K562 (cell line): ENCODE results near the gene HBG1. TPM values are rescaled to one million over a fixed set of nuclear protein-coding genes. Genes with fewer than 3 reads are reported as not detected.
A peak's percentile ranks its signal among the peaks of the same experiment; 100 is the strongest.

Source experiments
- ATAC-seq: fragments of 200-7000 bp; cut with Tn5 transposase; 3 replicates; pipeline ENCODE4 v1.9.1; 2020; ENCODE audit warnings: moderate library complexity
- BruUV-seq: library from RNA; stranded (reverse); fragments of 400-500 nt; replicated peaks from 2 replicates; lab custom pipeline; 2021; lab: Mats Ljungman, UMichigan
- CTCF ChIA-PET: fragments of 300-600 bp; formaldehyde crosslinking; extraction: SDS; loops from one replicate; lab custom pipeline; 2021; ENCODE audit warnings: low intra/inter-chr PET ratio; lab: Yijun Ruan, JAX
- POLR2A ChIA-PET: fragments of 300-600, 350-650 bp; sonication (Branson Sonifier 250); formaldehyde crosslinking; extraction: SDS; loops from one replicate; lab custom pipeline; 2021; ENCODE audit warnings: antibody characterized with exemption, inconsistent platforms; lab: Yijun Ruan, JAX
- DNase-seq, 4 experiments: peaks; one replicate each; pipeline versions ENCODE4 v3.0.0 to v3.0.0-alpha.2; 2011 to 2018; ENCODE audit warnings: low spot score in 3 of 4, mixed read lengths in 3 of 4; ENCODE audit errors: extremely low read depth in 1 of 4
- FAIRE-seq: peaks from 2 replicates; lab custom pipeline; 2011; peaks lifted over from hg19 to GRCh38; lab: Jason Lieb, UNC
- H2AFZ ChIP-seq: 2 replicates; pipeline ENCODE4 v1.6.0; 2011; ENCODE audit warnings: low read depth, low read length, control low read depth, inconsistent platforms
- H3K27ac ChIP-seq: fragments of 200-600 bp; 3 replicates; pipeline ENCODE4 v1.8.0; 2011; ENCODE audit warnings: low read depth, mild to moderate bottlenecking, control low read depth, inconsistent platforms, low read length, moderate library complexity, mixed read lengths; ENCODE audit errors: extremely low read depth
- H3K27me3 ChIP-seq, 2 experiments: fragments of 300-600 bp in 1 of 2; 2 replicates in 1 of 2; 3 replicates in 1 of 2; pipeline versions ENCODE4 v1.6.0 to v1.8.0; 2011; ENCODE audit warnings: inconsistent platforms in 2 of 2, low read length in 2 of 2, mild to moderate bottlenecking in 1 of 2, mixed read lengths in 1 of 2, moderate library complexity in 1 of 2; ENCODE audit not compliant: control insufficient read depth in 2 of 2, insufficient read depth in 2 of 2
- H3K36me3 ChIP-seq: fragments of 300-600 bp; 3 replicates; pipeline ENCODE4 v1.8.0; 2011; ENCODE audit warnings: mild to moderate bottlenecking, low read length, inconsistent platforms; ENCODE audit not compliant: control insufficient read depth, insufficient read depth
- H3K4me1 ChIP-seq, 2 experiments: fragments of 200-600 bp in 1 of 2; replicated peaks in 1 of 2; 2 replicates in 1 of 2; 3 replicates in 1 of 2; pipeline versions ENCODE4 v1.5.1 to v1.8.0; 2011; ENCODE audit warnings: inconsistent platforms in 2 of 2, low read length in 2 of 2, mild to moderate bottlenecking in 1 of 2, mixed read lengths in 1 of 2, moderate library complexity in 1 of 2; ENCODE audit not compliant: control insufficient read depth in 2 of 2, insufficient read depth in 2 of 2
- H3K4me2 ChIP-seq: 2 replicates; pipeline ENCODE4 v1.6.1; 2011; ENCODE audit warnings: low read length, control low read depth, inconsistent platforms, mixed read lengths; ENCODE audit not compliant: insufficient read depth
- H3K4me3 ChIP-seq: fragments of 200-600 bp; sonication (generic), shearing (Covaris generic); 2 replicates; pipeline ENCODE4 v1.5.1; 2016; ENCODE audit warnings: control low read depth, inconsistent platforms
- H3K79me2 ChIP-seq: fragments of 200-600 bp; 3 replicates; pipeline ENCODE4 v1.8.0; 2011; ENCODE audit warnings: low read length, inconsistent platforms; ENCODE audit not compliant: control insufficient read depth, insufficient read depth
- H3K9ac ChIP-seq, 2 experiments: 2 replicates each; pipeline versions ENCODE4 v1.6.0 to v1.6.1; 2011; ENCODE audit warnings: low read depth in 2 of 2, low read length in 2 of 2, control low read depth in 1 of 2, inconsistent platforms in 1 of 2, mild to moderate bottlenecking in 1 of 2, mixed read lengths in 1 of 2; ENCODE audit not compliant: insufficient read depth in 1 of 2
- H3K9me1 ChIP-seq: one replicate; pipeline ENCODE4 v1.6.0; 2011; ENCODE audit warnings: inconsistent platforms, mild to moderate bottlenecking, low read length, moderate library complexity; ENCODE audit not compliant: control insufficient read depth, insufficient read depth
- H3K9me3 ChIP-seq: replicated peaks from 2 replicates; pipeline ENCODE4 v1.5.1; 2011; ENCODE audit warnings: low read depth, low read length, inconsistent platforms; ENCODE audit not compliant: control insufficient read depth, insufficient read depth
- H4K20me1 ChIP-seq: replicated peaks from 2 replicates; pipeline ENCODE4 v1.6.1; 2011; ENCODE audit warnings: low read length, inconsistent platforms, mixed read lengths; ENCODE audit not compliant: control insufficient read depth, insufficient read depth
- C11orf30 ChIP-seq: fragments of 450-650 bp; IDR thresholded peaks from 2 replicates; pipeline ENCODE4 v1.6.1; 2016; ENCODE audit warnings: low read depth, mild to moderate bottlenecking
- CBFA2T2 ChIP-seq: fragments of 450-650 bp; conservative IDR thresholded peaks from 2 replicates; pipeline ENCODE4 v1.6.1; 2017; ENCODE audit warnings: mild to moderate bottlenecking
- ETV6 ChIP-seq, 3 experiments: fragments of 150-350 bp in 1 of 3; sonication (generic) in 1 of 3; formaldehyde crosslinking in 1 of 3; IDR thresholded peaks; 2 replicates each; pipeline versions ENCODE4 v1.6.1 to v1.8.0; 2014 to 2022; ENCODE audit warnings: borderline replicate concordance in 2 of 3, low read depth in 2 of 3, antibody characterized with exemption in 1 of 3, low read length in 1 of 3, mild to moderate bottlenecking in 1 of 3, missing genetic modification reagents in 1 of 3
- JUNB ChIP-seq: fragments of 450-650 bp; formaldehyde crosslinking; conservative IDR thresholded peaks from 2 replicates; pipeline ENCODE4 v1.4.0; 2020; ENCODE audit warnings: mild to moderate bottlenecking
- PCBP2 ChIP-seq: fragments of 200-400 bp; formaldehyde crosslinking; IDR thresholded peaks from 2 replicates; pipeline ENCODE4 v1.6.1; 2018; ENCODE audit warnings: low read length, low read depth, mild to moderate bottlenecking, moderate library complexity; ENCODE audit not compliant: poor library complexity, severe bottlenecking
- PHF8 ChIP-seq: fragments of 200-600 bp; sonication (generic); IDR thresholded peaks from 2 replicates; pipeline ENCODE4 v1.6.1; 2012; ENCODE audit warnings: mixed run types, mild to moderate bottlenecking, inconsistent platforms, low read length, moderate library complexity, borderline replicate concordance
- POLR2G ChIP-seq: fragments of 200-400 bp; formaldehyde crosslinking; IDR thresholded peaks from 2 replicates; pipeline ENCODE4 v1.6.1; 2017; ENCODE audit warnings: low read depth, mild to moderate bottlenecking, antibody characterized with exemption, low read length, moderate library complexity
- RBM15 ChIP-seq: fragments of 200-400 bp; formaldehyde crosslinking; IDR thresholded peaks from 2 replicates; pipeline ENCODE4 v1.6.1; 2018; ENCODE audit warnings: mild to moderate bottlenecking, low read length, moderate library complexity; ENCODE audit not compliant: insufficient read depth
- SMAD4 ChIP-seq: fragments of 250-450 bp; sonication (Bioruptor Pico); conservative IDR thresholded peaks from 2 replicates; pipeline ENCODE4 v1.8.0; 2021; ENCODE audit warnings: inconsistent platforms, mild to moderate bottlenecking, moderate library complexity
- TFAP4 ChIP-seq: sonication (generic); formaldehyde crosslinking; IDR thresholded peaks from 2 replicates; pipeline ENCODE4 v1.8.0; 2022; ENCODE audit warnings: missing genetic modification reagents, mild to moderate bottlenecking, moderate library complexity, borderline replicate concordance
- YY1 ChIP-seq, 3 experiments: IDR thresholded peaks; 2 replicates each; pipeline ENCODE4 v1.6.1; 2011; ENCODE audit warnings: low read length in 2 of 3, mild to moderate bottlenecking in 2 of 3, moderate library complexity in 2 of 3, borderline replicate concordance in 1 of 3, control low read depth in 1 of 3, low read depth in 1 of 3; ENCODE audit not compliant: insufficient read depth in 3 of 3, insufficient replicate concordance in 2 of 3, control insufficient read depth in 1 of 3, insufficient read length in 1 of 3; ENCODE audit errors: extremely low read depth in 1 of 3
- ZNF263 ChIP-seq: sonication (generic); formaldehyde crosslinking; IDR thresholded peaks from 2 replicates; pipeline ENCODE4 v1.8.0; 2022; ENCODE audit warnings: mild to moderate bottlenecking, missing genetic modification reagents, borderline replicate concordance
- ZNF3 ChIP-seq: fragments of 250-450 bp; sonication (Bioruptor Pico); IDR thresholded peaks from 2 replicates; pipeline ENCODE4 v1.5.0; 2021; ENCODE audit warnings: mild to moderate bottlenecking, moderate library complexity
- ZNF655 ChIP-seq: fragments of 250-450 bp; sonication (Bioruptor Pico); IDR thresholded peaks from 2 replicates; pipeline ENCODE4 v1.5.0; 2021
- ZNF764 ChIP-seq: fragments of 250-450 bp; sonication (Bioruptor Pico); IDR thresholded peaks from 2 replicates; pipeline ENCODE4 v1.4.0; 2020; ENCODE audit warnings: low read depth, mild to moderate bottlenecking, moderate library complexity
- ZNF79 ChIP-seq: fragments of 250-450 bp; sonication (Bioruptor Pico); IDR thresholded peaks from 2 replicates; pipeline ENCODE4 v1.4.0; 2020; ENCODE audit warnings: low read depth, mild to moderate bottlenecking, moderate library complexity
- WGBS: fragments of 100-300 bp; shearing (Covaris generic); methylation state at CpG from one replicate; pipeline ENCODE4 v1.1.6; 2016; ENCODE audit warnings: low coverage, mixed read lengths; ENCODE audit not compliant: insufficient coverage; ENCODE audit errors: missing lambda C conversion rate; 5-methylcytosine and 5-hydroxymethylcytosine counted together
- in situ Hi-C: fragments of 300-500 bp; cut with MboI; formaldehyde crosslinking; loops from 4 replicates; pipeline ENCODE4 v1.15.0; 2018; ENCODE audit warnings: inconsistent platforms, mixed read lengths
- intact Hi-C: fragments of 100-400 bp; cut with micrococcal nuclease; formaldehyde crosslinking; loops from 2 replicates; pipeline ENCODE4 v1.14.2; 2022
- polyA plus RNA-seq, 8 experiments: library from polyadenylated mRNA; depleted of rRNA in 4 of 8; stranded (reverse) in 5 of 8; unstranded in 3 of 8; fragments of >200 nt; fragmentation: Nextera tagmentation in 2 of 8; fragmentation: Illumina TruSeq in 1 of 8; extraction: Ambion mirVana in 2 of 8; extraction: Trizol in 1 of 8; gene quantifications; 2 replicates each; pipeline versions ENCODE4 v1.2.1 to v1.2.3, GENCODE V29; 2011 to 2014; ENCODE audit warnings: inconsistent platforms in 1 of 8, missing spikeins in 1 of 8
- total RNA-seq, 7 experiments: library from RNA; depleted of rRNA in 6 of 7; stranded (reverse); fragments of >200 nt in 6 of 7; fragmentation: Illumina TruSeq in 2 of 7; extraction: Trizol in 2 of 7; gene quantifications; 2 replicates each; pipeline versions ENCODE4 v1.2.1 to v1.2.3, GENCODE V29; 2011 to 2021; ENCODE audit warnings: low replicate concordance in 1 of 7
- TF ChIP-seq, protein P1 (sequence below): fragments of 450-650 bp; formaldehyde crosslinking; IDR thresholded peaks from 2 replicates; pipeline ENCODE4 v1.4.0; 2020; ENCODE audit warnings: mild to moderate bottlenecking, mixed read lengths

The HBG1 gene
- total and polyA plus RNA-seq, 9 of the 15 experiments (the other 6 are each of a cell fraction or from before 2014, with no cell fraction given) = 1,066 to 16,338 (median 4,898) TPM

DNA sequence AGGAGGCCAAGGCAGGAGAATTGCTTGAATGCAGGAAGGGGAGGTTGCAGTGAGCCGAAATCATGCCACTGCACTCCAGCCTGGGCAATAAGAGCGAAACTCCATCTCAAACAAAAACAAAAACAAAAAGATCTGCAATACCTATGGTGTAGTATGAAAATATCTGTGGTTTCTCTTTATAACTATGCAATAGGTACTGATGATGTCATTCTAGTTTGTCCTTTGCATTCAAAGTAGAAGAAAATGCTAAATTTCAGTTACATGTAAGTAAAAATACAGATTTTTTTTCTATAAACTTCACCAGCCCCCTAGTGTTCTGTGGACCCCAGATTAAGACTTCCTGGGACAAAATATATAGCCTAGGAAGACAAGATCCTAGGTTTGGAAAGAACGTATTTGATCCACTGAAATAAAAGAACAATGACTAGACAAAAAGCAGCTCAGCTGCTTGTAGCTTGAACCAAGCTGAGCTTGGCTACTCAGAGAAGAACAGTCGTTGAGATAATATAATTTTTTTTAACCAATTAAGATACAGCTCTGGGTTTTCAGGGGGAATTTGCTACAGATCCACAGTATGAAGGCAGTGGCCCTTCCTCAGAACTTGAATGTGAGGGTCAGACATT, 22.8 kb upstream of the HBG1 start:
- 53% methylated on average over 4 of the region's 4 CpGs for WGBS
- in situ Hi-C loops = no loop called here
- Histone ChIP-seq H3K9ac (peak overlapping the region; percentile 46 to 48; a peak in 3 of 4 replicates), H3K4me2 (peak overlapping the region; percentile 59), H4K20me1 (no peaks in the 10 kb centered on the region), H3K9me1 (no peaks in the 10 kb centered on the region), H2AFZ (peak overlapping the region; percentile 56), H3K27ac (peak overlapping the region; percentile 69), H3K79me2 (peaks cover 72% of the 10 kb centered on the region), H3K36me3 (peaks cover 31% of the 10 kb centered on the region), H3K4me3 (no peak overlapping the region), H3K4me1 (peaks cover 18 to 57% of the 10 kb centered on the region in 2 experiments), H3K9me3 (no peaks in the 10 kb centered on the region), H3K27me3 (no peaks in the 10 kb centered on the region)
- ChIA-PET POLR2A (interaction anchor here (0.7 to 1.1 kb wide), 3 partner anchors 16 to 22 kb away, joined by 3 to 4 read pairs (median 4); no protein-coding TSS in a partner anchor), CTCF (no interaction called here)
- intact Hi-C loops = no loop called here
- FAIRE-seq = no peak
- ATAC-seq = no peak
- BruUV-seq = no TSS peak
- peak in 1 of 4 experiments; percentile 38 for DNase-seq
- TF ChIP-seq ZNF655 (CRISPR knock-in tag) = no peak
- no peak for TF ChIP-seq ZNF3 (CRISPR knock-in tag)
- TF ChIP-seq, protein P1, sequence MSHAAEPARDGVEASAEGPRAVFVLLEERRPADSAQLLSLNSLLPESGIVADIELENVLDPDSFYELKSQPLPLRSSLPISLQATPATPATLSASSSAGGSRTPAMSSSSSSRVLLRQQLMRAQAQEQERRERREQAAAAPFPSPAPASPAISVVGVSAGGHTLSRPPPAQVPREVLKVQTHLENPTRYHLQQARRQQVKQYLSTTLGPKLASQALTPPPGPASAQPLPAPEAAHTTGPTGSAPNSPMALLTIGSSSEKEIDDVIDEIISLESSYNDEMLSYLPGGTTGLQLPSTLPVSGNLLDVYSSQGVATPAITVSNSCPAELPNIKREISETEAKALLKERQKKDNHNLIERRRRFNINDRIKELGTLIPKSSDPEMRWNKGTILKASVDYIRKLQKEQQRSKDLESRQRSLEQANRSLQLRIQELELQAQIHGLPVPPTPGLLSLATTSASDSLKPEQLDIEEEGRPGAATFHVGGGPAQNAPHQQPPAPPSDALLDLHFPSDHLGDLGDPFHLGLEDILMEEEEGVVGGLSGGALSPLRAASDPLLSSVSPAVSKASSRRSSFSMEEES (CRISPR knock-in tag) = no peak
- no peak for TF ChIP-seq JUNB (CRISPR knock-in tag)
- no peak for TF ChIP-seq PCBP2
- TF ChIP-seq SMAD4 (CRISPR knock-in tag) = 0 out of 2 replicates have a peak, but pooled peaks have one; percentile 18
- no peak for TF ChIP-seq RBM15
- TF ChIP-seq PHF8 = no peak
- no peak for TF ChIP-seq TFAP4 (CRISPR knock-in tag)
- peak; percentile 88 for TF ChIP-seq C11orf30
- no peak for TF ChIP-seq CBFA2T2
- TF ChIP-seq POLR2G = no peak
- no peak for TF ChIP-seq YY1 (IDR thresholded peaks at IDR 0.05; ENCODE audit: borderline replicate concordance in 1 of 3, control insufficient read depth in 1 of 3, extremely low read depth in 1 of 3, insufficient read depth in 3 of 3, insufficient read length in 1 of 3, insufficient replicate concordance in 2 of 3, low read depth in 1 of 3, low read length in 2 of 3)
- TF ChIP-seq ETV6 (IDR thresholded peaks at IDR 0.05; ENCODE audit: borderline replicate concordance in 1 of 2, low read depth in 2 of 2, low read length in 1 of 2) = no peak
- no peak for TF ChIP-seq ETV6 (CRISPR knock-in tag; IDR thresholded peaks at IDR 0.05; ENCODE audit: borderline replicate concordance)
- no peak for TF ChIP-seq ZNF263 (CRISPR knock-in tag)
- TF ChIP-seq ZNF79 (CRISPR knock-in tag) = no peak
- TF ChIP-seq ZNF764 (CRISPR knock-in tag) = no peak
